KMS-11 (cell line): ENCODE results near the gene VSIG8.

Source experiments
- H2AFZ ChIP-seq: fragments of 200-600 bp; sonication (generic); 2 replicates; pipeline ENCODE4 v1.6.1; 2016; ENCODE audit warnings: antibody characterized with exemption, mixed run types, low read depth
- H3K27ac ChIP-seq: fragments of 200-600 bp; sonication (generic); 2 replicates; pipeline ENCODE4 v1.6.1; 2016; ENCODE audit warnings: mild to moderate bottlenecking, mixed run types
- H3K27me3 ChIP-seq: fragments of 200-600 bp; sonication (generic); 2 replicates; pipeline ENCODE4 v1.6.1; 2017; ENCODE audit warnings: mild to moderate bottlenecking, low read depth, mixed run types, moderate library complexity; ENCODE audit not compliant: insufficient read depth
- H3K36me3 ChIP-seq: fragments of 200-600 bp; sonication (generic); 2 replicates; pipeline ENCODE4 v1.6.1; 2017; ENCODE audit warnings: mild to moderate bottlenecking, mixed run types; ENCODE audit not compliant: insufficient read depth
- H3K4me1 ChIP-seq: fragments of 200-600 bp; sonication (generic); 2 replicates; pipeline ENCODE4 v1.6.1; 2016; ENCODE audit warnings: mild to moderate bottlenecking, low read depth, mixed run types; ENCODE audit not compliant: poor library complexity, severe bottlenecking
- H3K4me2 ChIP-seq: fragments of 200-600 bp; sonication (generic); 2 replicates; pipeline ENCODE4 v1.7.0; 2016; ENCODE audit warnings: mild to moderate bottlenecking, mixed run types
- H3K4me3 ChIP-seq: fragments of 200-600 bp; sonication (generic); IDR thresholded peaks from 2 replicates; pipeline ENCODE4 v1.6.1; 2017; ENCODE audit warnings: low read depth, low read length, mixed read lengths; ENCODE audit not compliant: insufficient read depth
- H3K79me2 ChIP-seq: fragments of 200-600 bp; sonication (generic); 2 replicates; pipeline ENCODE4 v1.6.1; 2016; ENCODE audit warnings: low read depth, mixed run types; ENCODE audit not compliant: insufficient read depth
- H3K9ac ChIP-seq: fragments of 200-600 bp; sonication (generic); 2 replicates; pipeline ENCODE4 v1.6.1; 2016; ENCODE audit warnings: mild to moderate bottlenecking, mixed run types
- H4K20me1 ChIP-seq: fragments of 200-600 bp; sonication (generic); 2 replicates; pipeline ENCODE4 v1.6.1; 2016; ENCODE audit warnings: mild to moderate bottlenecking, mixed run types; ENCODE audit not compliant: insufficient read depth
- CTCF ChIP-seq: fragments of 200-600 bp; sonication (generic); conservative IDR thresholded peaks from 2 replicates; pipeline ENCODE4 v1.6.1; 2017; ENCODE audit warnings: low read depth, mild to moderate bottlenecking, antibody characterized with exemption, low read length, moderate library complexity, mixed read lengths

The VSIG8 gene

GRCh38 chr1:159821171-159821867 is 41.1 kb downstream of the VSIG8 start:
- TF ChIP-seq CTCF, result no peak
- Histone ChIP-seq H2AFZ (no peak overlapping the region), H3K4me3 (no peak overlapping the region), H3K9ac (no peak overlapping the region), H3K27ac (no peak overlapping the region), H4K20me1 (no peaks in the 10 kb centered on the region), H3K4me1 (peaks cover 2% of the 10 kb centered on the region), H3K36me3 (no peaks in the 10 kb centered on the region), H3K27me3 (no peaks in the 10 kb centered on the region), H3K79me2 (no peaks in the 10 kb centered on the region), H3K4me2 (no peak overlapping the region)

GRCh38 chr1:159817276-159818041 is 45.0 kb downstream of the VSIG8 start:
- Histone ChIP-seq H2AFZ (no peak overlapping the region), H3K4me2 (no peak overlapping the region), H3K9ac (no peak overlapping the region)

GRCh38 chr1:159815926-159816325 is 46.5 kb downstream of the VSIG8 start:
- no peaks in the 10 kb centered on the region for H3K36me3 ChIP-seq
- H3K9ac ChIP-seq, result no peak overlapping the region
- TF ChIP-seq CTCF, result no peak
- H3K27ac ChIP-seq, result no peak overlapping the region
- no peak overlapping the region for H3K4me2 ChIP-seq
- no peak overlapping the region for H3K4me3 ChIP-seq
- H3K79me2 ChIP-seq, result no peaks in the 10 kb centered on the region
- H3K27me3 ChIP-seq, result no peaks in the 10 kb centered on the region
- H4K20me1 ChIP-seq, result no peaks in the 10 kb centered on the region
- H2AFZ ChIP-seq, result no peak overlapping the region
- H3K4me1 ChIP-seq, result no peaks in the 10 kb centered on the region

More at GRCh38 chr1:159817276-159818041, 45.0 kb downstream of the VSIG8 start:
- H3K36me3 ChIP-seq, result no peaks in the 10 kb centered on the region
- no peaks in the 10 kb centered on the region for H4K20me1 ChIP-seq
- no peaks in the 10 kb centered on the region for H3K79me2 ChIP-seq
- no peaks in the 10 kb centered on the region for H3K4me1 ChIP-seq
- H3K27me3 ChIP-seq, result no peaks in the 10 kb centered on the region
- no peak overlapping the region for H3K4me3 ChIP-seq
- no peak for TF ChIP-seq CTCF
- no peak overlapping the region for H3K27ac ChIP-seq

GRCh38 chr1:159804924-159805323 is 57.5 kb downstream of the VSIG8 start:
- no peak overlapping the region for H3K4me2 ChIP-seq
- no peak overlapping the region for H3K27ac ChIP-seq
- H3K79me2 ChIP-seq, result no peaks in the 10 kb centered on the region
- H3K4me1 ChIP-seq, result peaks cover 21% of the 10 kb centered on the region
- no peaks in the 10 kb centered on the region for H3K27me3 ChIP-seq
- TF ChIP-seq CTCF, result no peak
- no peak overlapping the region for H3K4me3 ChIP-seq
- no peaks in the 10 kb centered on the region for H3K36me3 ChIP-seq
- H3K9ac ChIP-seq, result no peak overlapping the region
- H4K20me1 ChIP-seq, result no peaks in the 10 kb centered on the region
- no peak overlapping the region for H2AFZ ChIP-seq
